ENCODE measurements around the gene SPAG9. TPM values are rescaled to one million over a fixed set of nuclear protein-coding genes. Genes with fewer than 3 reads are reported as not detected.
"Not testable (repeated sequence)": the region's sequence is repeated elsewhere in the genome, so short reads cannot be mapped to it uniquely, and the experiment has no call there.

SPAG9 gene
- polyA plus RNA-seq, 3 donors: 15.9 to 43.1 (median 22.2) TPM

DNA sequence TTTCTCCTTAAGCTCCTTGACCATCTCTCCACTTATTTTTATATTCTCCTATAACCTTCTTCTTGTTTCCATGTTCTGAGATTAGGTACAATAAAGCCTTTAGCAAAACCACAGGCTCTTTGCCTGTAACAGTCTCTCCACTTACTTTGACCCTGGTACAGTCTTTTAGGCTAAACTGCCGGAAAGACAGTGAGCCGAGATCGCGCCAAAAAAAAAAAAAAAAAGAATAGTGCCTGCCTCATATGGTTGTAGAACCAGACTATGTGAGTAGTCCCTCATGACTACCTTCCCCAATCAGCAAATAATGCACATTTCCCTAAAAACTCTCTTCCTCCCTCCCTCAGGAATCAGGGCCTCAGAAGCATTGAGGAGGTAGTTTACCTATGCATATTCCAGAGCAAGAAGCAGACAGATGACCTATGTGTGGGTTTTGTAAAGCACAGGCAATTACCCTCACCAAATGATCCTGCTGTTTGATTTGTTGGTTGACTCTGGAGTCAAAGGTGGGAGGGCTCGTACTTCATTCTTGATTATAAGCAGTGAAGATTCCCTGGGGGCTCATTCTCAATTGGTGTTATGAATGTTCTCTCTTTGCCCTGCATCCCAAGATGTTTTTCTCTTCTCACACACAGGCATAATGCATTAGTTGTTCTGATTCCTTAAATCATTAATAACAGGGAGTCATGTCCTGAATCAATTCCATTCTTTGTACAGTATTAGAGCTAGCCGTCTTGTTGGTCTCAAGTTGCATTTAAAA, 23.8 kb upstream of the SPAG9 start:
- WGBS, 3 donors: 49 to 75% (median 74%) methylated on average over 5 to 6 of the region's 6 CpGs
- no peak overlapping the region for H3K27ac ChIP-seq (ENCODE audit: low read depth, low read length)

DNA sequence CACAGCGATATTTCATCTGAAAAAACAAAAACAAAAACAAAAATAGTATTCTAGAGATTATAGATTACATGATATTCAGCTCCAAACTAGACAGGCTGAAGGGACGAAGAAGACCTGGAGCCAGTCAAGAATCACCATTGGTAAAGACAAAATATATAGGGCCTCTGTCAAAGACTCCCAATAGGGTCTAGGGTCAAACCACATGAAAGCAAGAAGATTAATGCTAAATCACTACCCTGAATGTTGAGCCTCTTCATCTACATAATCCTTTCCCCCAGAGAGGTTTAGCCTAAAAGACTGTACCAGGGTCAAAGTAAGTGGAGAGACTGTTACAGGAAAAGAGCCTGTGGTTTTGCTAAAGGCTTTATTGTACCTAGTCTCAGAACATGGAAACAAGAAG, 21.9 kb upstream of the SPAG9 start:
- WGBS, 3 donors: 91 to 99% (median 96%) methylated on average over 2 of the region's 2 CpGs
- H3K27ac ChIP-seq (ENCODE audit: low read depth, low read length): no peak overlapping the region

DNA sequence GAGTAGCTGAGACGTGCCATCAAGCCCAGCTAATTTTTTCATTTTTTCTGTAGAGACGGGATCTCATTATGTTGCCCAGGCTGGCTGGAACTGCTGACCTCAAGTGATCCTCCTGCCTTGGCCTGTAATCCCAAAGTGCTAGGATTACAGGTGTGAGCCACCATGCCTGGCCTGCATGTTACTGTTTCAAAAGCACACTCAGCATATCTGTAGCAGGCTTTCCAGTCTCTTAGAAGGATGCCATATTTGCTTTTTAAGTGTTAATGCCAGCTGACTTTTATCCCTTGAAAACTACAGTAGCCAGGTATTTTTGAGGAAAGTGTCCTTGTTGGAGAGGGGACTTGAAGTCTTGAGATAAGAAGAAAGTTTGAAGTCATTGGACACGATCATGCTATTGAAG, 15.3 kb upstream of the SPAG9 start:
- no peak overlapping the region for H3K27ac ChIP-seq (ENCODE audit: low read depth, low read length)
- WGBS, 3 donors: 82 to 94% (median 90%) methylated on average over 3 of the region's 3 CpGs

DNA sequence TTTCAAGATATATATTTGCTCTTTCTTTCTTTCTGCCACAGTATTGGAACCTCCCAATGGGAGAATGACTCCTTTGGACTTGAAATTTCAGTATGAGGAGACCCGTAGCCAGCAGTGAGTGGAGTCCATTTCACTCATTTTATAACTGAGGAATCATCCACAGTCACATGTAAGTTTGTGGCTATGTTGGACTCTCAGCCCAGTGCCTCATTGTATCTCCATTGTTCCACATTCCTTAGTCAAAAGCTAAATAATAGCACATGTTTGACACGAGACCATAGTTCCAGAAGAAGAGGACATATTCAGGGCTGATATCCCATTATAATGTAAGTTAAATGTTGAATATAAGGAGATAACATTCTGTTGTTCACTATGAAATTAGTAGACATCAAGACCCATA, 12.7 kb upstream of the SPAG9 start:
- WGBS, 3 donors: 82 to 84% (median 83%) methylated on average over 2 of the region's 2 CpGs
- no peak overlapping the region for H3K27ac ChIP-seq (ENCODE audit: low read depth, low read length)

DNA sequence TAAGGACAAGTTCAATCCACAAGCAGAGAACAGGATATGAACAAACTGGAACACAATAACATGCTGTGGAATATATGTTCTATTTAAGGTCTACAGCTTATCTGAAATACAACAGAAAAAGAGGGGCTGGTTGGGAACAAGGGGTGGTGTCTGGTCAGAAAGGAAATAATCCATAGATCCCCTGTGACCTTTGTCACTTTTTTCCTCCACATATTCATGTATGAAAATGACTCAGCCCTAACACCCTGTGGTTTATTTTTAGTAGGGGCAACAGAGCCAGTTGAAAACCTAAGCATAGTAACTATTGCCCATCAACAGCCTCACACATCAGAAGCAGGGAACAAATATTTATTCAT, 12.3 kb upstream of the SPAG9 start:
- no peak overlapping the region for H3K27ac ChIP-seq (ENCODE audit: low read depth, low read length)

DNA sequence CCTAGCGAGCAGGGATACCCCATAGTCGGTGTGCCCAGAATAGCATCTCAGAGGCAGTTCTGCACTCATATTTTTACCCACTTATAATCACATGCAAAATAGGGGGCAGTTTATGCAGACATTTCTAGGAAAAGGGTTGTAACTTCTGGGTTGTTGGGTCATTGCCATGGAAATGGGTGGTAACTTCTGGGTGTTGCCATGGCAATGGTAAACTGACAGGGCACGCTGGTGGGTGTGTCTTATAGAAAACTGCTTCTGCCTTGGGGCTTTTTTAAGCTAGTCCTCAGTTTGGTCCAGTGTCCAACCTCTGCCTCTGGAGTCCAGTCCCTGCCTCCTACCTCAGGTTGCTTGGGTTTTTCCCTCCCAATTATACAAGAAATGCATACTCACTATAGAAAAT, 7.4 kb upstream of the SPAG9 start:
- WGBS, 3 donors: 56 to 79% (median 60%) methylated on average over 3 of the region's 3 CpGs
- H3K27ac ChIP-seq (ENCODE audit: low read depth, low read length): no peak overlapping the region

DNA sequence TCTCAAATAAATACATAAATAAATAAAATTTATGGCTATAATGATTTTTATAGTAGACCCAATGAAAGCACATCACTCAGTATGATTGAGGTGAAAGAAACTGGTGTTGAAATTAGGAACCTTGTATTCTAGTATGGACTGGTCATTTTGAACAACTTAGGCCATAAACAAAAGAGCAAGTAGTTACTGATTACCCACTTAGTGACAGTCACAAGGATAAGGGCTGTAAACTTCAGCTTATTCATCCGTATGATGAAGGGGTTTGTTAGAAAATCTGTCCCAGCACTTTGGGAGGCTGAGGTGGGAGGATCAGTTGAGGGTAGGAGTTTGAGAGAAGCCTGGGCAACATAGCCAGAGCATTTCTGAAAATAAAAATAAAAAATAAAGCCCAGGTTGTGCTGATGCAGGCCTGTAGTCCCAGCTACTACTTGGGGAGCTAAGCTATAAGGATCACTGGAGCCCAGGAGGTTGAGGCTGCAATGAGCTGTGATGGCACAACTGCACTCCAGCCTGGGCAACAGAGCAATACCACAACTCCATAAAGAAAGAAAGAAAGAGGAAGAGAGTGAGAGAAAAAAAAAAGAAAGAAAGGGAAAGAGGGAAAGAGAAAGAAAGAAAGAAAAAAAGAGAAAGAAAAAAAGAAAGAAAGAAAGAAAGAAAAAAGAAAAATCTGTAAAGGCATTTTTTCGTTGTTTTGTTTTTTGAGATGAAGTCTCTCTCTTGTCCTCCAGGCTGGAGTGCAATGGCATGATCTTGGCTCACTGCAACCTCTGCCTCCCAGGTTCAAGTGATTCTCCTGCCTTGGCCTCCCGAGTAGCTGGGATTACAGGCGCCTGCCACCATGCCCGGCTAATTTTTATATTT, 4.2 kb upstream of the SPAG9 start:
- 84 to 92% (median 89%) methylated on average over 5 of the region's 5 CpGs for WGBS, 3 donors
- H3K27ac ChIP-seq (ENCODE audit: low read depth, low read length): no peak overlapping the region

DNA sequence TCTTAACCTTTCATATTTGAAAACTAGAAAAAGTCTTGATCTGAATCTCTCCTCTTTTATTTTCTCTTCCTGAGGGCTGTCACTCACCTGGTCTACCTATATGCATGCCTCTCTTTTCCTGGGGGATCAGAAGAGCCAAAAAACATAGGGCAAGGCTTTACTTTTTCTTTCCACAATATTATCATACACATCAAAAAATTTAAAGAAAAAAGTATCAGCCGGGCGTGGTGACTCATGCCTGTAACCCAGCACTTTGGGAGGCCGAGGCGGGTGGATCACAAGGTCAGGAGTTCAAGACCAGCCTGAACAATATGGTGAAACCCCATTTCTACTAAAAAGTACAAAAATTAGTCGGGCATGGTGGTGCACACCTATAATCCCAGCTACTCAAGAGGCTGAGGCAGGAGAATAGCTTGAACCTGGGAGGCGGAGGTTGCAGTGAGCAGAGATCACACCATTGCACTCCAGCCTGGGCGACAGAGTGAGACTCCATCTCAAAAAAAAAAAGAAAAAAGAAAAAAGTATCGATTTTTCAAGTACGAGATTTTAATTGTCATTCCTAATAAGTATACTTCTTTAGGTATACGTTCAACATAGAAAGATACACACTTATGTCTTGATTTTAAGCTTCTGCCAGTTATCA, 1.9 kb upstream of the SPAG9 start:
- 78 to 92% (median 91%) methylated on average over 10 of the region's 10 CpGs for WGBS, 3 donors
- H3K27ac ChIP-seq (ENCODE audit: low read depth, low read length): not testable (repeated sequence)

DNA sequence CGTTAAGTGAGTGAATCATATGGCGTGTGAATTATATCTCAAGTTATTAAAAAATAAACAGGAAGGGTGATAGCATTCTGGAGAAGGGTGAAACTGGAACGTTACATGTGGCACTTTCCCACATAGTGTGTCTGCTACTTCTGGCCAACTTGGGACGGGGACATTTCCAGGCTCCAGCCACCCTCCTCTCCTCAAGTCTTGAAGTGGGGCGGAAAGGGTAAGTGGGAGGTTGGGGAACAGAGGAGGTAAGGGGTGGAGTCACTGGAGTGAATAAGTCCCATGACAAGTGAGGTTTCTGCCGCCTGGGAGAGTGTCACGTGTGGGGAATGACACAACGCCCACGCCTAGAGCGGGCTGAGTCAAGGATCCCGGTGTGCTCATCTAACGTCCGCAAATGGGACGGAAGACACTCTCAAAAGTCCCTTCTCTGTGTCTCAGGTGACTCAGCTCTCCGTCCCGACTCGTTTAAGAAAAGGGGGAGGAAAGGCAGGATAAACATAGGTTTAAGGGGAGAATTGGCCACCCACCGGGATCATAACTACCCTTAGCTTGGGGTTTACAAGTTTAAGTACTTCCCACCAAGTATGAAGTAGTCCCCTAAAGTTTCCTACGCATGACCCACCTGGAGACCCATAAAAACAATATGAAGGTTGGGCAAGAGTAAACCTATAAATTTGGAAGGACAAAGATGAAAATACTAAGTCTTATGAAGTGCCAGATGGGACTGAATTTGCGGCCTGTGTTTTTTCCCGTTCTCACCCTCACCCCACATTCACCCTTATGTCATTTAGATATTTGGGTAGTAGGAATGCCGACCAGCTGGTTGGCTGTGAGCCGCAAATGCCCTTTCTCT, 1.2 kb upstream of the SPAG9 start:
- H3K27ac ChIP-seq (ENCODE audit: low read depth, low read length): peak overlapping the region; percentile 99
- WGBS, 3 donors: 11 to 22% (median 21%) methylated on average over 23 of the region's 23 CpGs

DNA sequence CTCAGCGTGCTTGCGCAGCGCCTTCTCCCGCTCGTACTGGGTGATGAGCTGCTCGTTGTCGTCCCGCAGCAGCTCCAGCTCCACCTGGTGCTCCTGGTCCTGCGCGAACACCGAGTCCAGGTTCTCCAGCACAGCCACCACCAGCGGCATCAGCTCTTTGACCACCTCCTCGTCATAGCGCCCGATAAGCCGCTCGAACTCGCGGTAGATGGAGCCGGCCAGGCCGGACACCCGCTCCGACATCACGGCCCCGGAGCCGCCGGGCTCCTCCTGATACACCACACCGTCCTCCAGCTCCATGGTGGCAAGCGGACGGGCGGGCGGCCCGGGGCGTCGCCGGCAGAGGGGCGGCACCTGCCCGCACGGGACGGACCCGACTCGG, 320 bp downstream of the SPAG9 start:
- 0 to 1% (median 0%) methylated on average over 38 to 42 of the region's 42 CpGs for whole genome bisulfite sequencing, 3 donors
- peak overlapping the region; percentile 60 for H3K27ac ChIP-seq (ENCODE audit: low read depth, low read length)

DNA sequence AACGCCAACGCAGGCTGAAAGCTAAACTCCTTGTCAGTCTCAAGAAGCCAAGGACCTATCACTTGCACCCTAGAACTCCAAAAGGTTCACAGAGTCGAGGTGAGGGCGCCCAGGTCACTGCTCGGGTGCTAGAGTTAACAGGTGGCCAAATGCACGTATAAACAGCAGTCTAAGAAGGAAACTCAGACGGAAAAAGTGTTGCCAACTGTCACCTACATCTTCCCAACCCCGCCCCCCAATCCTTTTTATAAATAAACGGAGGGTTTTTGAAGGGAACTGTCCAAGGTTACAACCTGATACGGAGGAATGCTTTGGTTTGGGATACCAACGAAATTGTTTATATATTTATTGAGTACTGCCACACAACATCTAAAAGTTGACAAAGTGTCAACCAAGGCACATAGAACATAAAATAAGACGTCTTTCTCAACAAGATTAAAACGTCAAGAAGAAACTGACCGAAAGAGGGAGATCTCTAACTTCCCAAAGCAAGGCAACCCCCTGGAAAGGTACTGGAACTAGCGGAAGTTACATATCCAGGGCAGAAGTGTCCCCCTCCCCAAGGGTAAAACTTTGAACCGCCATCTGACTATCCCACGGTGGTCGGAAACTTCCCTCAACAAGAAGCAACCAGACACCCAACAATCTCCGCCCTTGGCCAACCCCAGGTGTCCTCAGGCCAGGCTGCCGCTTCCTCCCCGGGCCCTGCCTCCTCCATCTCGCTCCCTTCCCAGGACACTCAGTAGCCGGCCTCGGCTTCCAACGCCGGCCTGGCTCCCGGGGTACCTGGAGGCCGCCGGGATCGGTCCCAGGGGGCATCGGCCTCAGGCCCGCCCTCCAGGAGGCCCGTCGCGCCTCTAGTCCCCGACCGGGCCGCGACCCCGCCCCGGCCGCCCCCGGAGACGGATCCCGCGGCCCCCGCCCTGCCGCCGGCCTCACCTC, 982 bp downstream of the SPAG9 start:
- WGBS, 3 donors: 1 to 2% (median 1%) methylated on average over 32 to 49 of the region's 49 CpGs
- peak overlapping the region; percentile 60 for H3K27ac ChIP-seq (ENCODE audit: low read depth, low read length)

DNA sequence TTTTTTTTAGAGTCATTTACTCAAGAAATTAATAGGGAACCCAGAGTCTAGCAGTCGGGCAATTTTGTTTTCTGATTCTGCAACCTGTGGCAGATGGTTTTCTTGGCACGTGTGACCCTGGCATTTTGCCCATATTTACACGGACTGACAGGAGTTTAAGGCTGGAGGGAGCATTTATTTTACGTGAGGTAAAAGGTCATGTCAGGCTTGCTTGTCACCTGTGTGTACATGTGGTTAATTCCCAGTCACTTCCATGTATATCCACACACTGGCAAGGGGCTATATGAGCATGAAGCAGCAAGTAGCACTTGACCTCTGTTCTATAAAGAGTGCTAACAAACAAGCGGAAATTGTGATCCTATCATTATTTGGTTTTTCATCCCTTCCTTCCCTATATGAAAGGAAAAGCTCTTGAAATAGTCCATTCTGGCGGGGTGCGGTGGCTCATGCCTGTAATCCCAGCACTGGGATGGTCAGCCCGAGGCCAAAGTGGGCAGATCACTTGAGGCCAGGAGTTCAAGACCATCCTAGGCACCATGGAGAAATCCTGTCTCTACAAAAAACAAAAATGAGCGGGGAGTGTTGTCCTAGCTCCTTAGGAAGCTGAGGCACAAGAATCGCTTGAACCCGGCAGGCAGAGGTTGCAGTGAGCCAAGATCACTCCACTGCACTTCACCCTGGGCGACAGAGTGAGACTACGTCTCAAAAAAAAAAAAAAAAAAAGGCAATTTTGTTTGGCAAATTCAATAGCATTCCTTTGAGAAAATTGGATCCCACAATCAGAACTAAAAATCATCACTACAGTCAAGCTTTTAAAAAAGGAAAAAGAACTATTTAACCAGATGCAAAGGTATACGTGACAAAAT, 2.1 kb downstream of the SPAG9 start:
- WGBS, 3 donors: 20 to 48% (median 37%) methylated on average over 14 of the region's 14 CpGs
- no peak overlapping the region for H3K27ac ChIP-seq (ENCODE audit: low read depth, low read length)

DNA sequence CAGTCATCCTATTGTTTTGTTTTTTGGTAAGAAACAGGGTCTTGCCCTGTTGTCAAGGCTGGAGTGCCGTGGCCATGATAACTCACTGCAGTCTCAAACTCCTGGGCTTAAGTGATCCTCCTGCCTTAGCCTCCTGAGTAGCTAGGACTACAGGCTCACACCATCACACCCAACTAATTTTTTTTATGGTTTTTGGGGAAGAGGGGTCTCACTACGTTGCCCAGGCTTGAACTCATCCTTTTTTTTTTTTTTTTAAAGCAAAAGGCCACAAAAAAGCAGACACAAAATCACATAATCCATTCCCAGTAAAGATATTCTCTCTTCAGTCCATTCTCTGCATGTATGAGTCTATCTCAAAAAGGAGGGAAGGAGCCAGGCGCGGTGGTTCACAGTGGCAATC, 5.5 kb downstream of the SPAG9 start:
- no peak overlapping the region for H3K27ac ChIP-seq (ENCODE audit: low read depth, low read length)
- 83 to 91% (median 88%) methylated on average over 4 of the region's 4 CpGs for WGBS, 3 donors

DNA sequence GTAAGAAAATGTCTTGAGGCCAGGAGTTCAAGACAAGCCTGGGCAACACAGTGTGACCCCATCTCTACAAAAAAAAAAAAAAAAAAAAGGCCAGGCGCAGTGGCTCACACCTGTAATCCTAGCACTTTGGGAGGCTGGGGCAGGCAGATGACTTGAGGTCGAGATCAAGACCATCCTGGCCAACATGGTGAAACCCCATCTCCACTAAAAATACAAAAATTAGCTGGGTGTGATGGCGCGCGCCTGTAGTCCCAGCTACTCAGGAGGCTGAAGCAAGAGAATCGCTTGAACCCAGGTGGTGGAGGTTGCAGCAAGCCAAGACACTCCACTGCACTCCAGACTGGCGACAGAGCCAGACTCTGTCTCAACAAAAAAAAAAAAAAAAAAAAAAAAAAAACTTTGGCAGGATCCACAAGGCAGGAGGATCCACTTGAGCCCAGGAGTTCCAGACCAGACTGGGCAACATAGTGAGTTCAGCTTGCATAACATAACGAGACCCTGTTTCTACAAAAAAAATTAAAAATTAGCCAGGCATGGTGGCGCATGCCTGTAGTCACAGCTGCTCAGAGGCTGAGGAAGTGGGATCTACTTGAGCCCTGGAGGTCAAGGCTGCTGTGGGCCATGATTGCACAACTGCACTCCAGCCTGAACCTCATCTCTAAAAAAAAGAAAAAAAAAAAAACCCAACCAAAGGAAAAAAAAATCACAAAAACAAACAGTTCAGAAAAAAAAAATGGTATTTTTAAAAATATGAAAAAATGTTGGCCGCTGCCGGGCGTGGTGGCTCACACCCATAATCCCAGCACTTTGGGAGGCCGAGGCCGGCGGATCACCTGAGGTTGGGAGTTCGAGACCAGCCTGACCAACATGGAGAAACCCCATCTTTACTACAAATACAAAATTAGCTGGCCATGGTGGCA, 8.1 kb downstream of the SPAG9 start:
- WGBS, 3 donors: 60 to 75% (median 64%) methylated on average over 15 to 16 of the region's 16 CpGs
- not testable (repeated sequence) for H3K27ac ChIP-seq (ENCODE audit: low read depth, low read length)

DNA sequence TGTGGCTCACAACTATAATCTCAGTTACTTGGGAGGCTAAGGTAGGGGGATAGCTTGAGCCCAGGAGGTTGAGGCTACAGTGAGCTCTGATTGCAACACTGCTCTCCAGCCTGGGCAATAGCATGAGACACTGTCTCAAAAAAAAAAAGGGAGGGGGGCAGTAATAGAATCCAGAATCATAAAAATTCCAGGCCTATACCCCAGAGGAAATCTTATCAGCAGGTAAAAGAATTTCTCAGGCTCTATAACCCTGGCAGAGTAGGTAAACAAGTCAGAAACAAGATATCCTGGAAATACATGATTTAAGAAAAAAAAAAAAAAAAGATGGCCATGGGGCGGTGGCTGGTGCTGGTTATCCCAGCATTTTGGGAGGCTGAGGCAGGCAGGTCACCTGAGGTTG, 12.9 kb downstream of the SPAG9 start:
- no peak overlapping the region for H3K27ac ChIP-seq (ENCODE audit: low read depth, low read length)
- WGBS, 3 donors: 38 to 100% (median 86%) methylated on average over 1 of the region's 1 CpG

DNA sequence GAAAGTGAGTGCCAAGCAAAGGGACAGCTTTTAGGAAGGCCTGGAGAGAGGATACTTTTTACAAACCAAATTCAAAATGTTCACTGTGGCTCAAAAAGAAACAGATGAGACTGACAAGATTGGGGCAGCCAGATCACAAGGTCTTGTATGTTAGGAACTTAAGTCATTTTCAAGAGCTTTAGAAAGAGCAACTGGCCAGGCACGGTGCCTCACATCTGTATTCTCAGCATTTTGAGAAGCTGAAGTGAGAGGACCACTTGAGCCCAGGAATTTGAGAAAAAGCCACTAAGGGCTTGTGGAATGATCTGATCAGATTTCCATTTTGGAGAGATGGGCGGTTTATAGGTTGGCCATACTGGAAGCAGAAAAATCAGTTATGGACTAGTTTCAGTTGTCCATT, 17.2 kb downstream of the SPAG9 start:
- H3K27ac ChIP-seq (ENCODE audit: low read depth, low read length): no peak overlapping the region
- WGBS, 3 donors: 74 to 88% (median 81%) methylated on average over 2 of the region's 2 CpGs

All from adipose tissue (tissue), 3 donors.